ENCODE data around the gene ZBED4.

The ZBED4 gene

GRCh38 chr22:49886346-49887063, 32.9 kb downstream of the ZBED4 start:
- Histone ChIP-seq H3K4me1 (no peaks in the 10 kb centered on the region), H3K36me3 (peaks cover 70% of the 10 kb centered on the region), H3K27me3 (no peaks in the 10 kb centered on the region), H3K4me3 (ENCODE audit: low read depth, low read length) (no peak overlapping the region), H3K9me3 (no peaks in the 10 kb centered on the region)
- DNase-seq, result no peak
- no peak for TF ChIP-seq CTCF (IDR thresholded peaks at IDR 0.05; ENCODE audit: low read depth, low read length)

- Histone ChIP-seq H3K4me3 (ENCODE audit: low read depth, low read length) (no peak overlapping the region), H3K4me1 (no peaks in the 10 kb centered on the region), H3K36me3 (peaks cover 70% of the 10 kb centered on the region), H3K27me3 (no peaks in the 10 kb centered on the region), H3K9me3 (no peaks in the 10 kb centered on the region)
- TF ChIP-seq CTCF (IDR thresholded peaks at IDR 0.05; ENCODE audit: low read depth, low read length), result no peak
- no peak for DNase-seq
Measured at GRCh38 chr22:49887064-49887451, 33.4 kb downstream of the ZBED4 start.

GRCh38 chr22:49887702-49888101, 34.1 kb downstream of the ZBED4 start:
- H3K4me3 ChIP-seq (ENCODE audit: low read depth, low read length), result no peak overlapping the region
- no peaks in the 10 kb centered on the region for H3K9me3 ChIP-seq
- H3K4me1 ChIP-seq, result no peaks in the 10 kb centered on the region
- no peaks in the 10 kb centered on the region for H3K27me3 ChIP-seq
- no peak for TF ChIP-seq CTCF (IDR thresholded peaks at IDR 0.05; ENCODE audit: low read depth, low read length)
- peaks cover 74% of the 10 kb centered on the region for H3K36me3 ChIP-seq
- no peak for DNase-seq

- Histone ChIP-seq H3K4me3 (ENCODE audit: low read depth, low read length) (no peak overlapping the region), H3K4me1 (no peaks in the 10 kb centered on the region), H3K36me3 (peaks cover 74% of the 10 kb centered on the region), H3K9me3 (no peaks in the 10 kb centered on the region), H3K27me3 (no peaks in the 10 kb centered on the region)
- no peak for TF ChIP-seq CTCF (IDR thresholded peaks at IDR 0.05; ENCODE audit: low read depth, low read length)
- no peak for DNase-seq
Measured at GRCh38 chr22:49889071-49889470, 35.4 kb downstream of the ZBED4 start.

- H3K36me3 ChIP-seq, result peaks cover 55% of the 10 kb centered on the region
- no peak overlapping the region for H3K4me3 ChIP-seq (ENCODE audit: low read depth, low read length)
- no peaks in the 10 kb centered on the region for H3K4me1 ChIP-seq
- no peak for DNase-seq
- H3K27me3 ChIP-seq, result no peaks in the 10 kb centered on the region
- TF ChIP-seq CTCF (IDR thresholded peaks at IDR 0.05; ENCODE audit: low read depth, low read length), result no peak
- no peaks in the 10 kb centered on the region for H3K9me3 ChIP-seq
Measured at GRCh38 chr22:49892226-49892899, 38.7 kb downstream of the ZBED4 start.

GRCh38 chr22:49893025-49893424, 39.4 kb downstream of the ZBED4 start:
- TF ChIP-seq CTCF (IDR thresholded peaks at IDR 0.05; ENCODE audit: low read depth, low read length), result no peak
- Histone ChIP-seq H3K4me3 (ENCODE audit: low read depth, low read length) (no peak overlapping the region), H3K4me1 (no peaks in the 10 kb centered on the region), H3K27me3 (no peaks in the 10 kb centered on the region), H3K36me3 (peaks cover 49% of the 10 kb centered on the region), H3K9me3 (no peaks in the 10 kb centered on the region)
- no peak for DNase-seq

Measured in BE2C (cell line).